ENCODE measurements around the gene HIP1. TPM values are rescaled to one million over a fixed set of nuclear protein-coding genes. Genes with fewer than 3 reads are reported as not detected.

Gene HIP1
- total RNA-seq, 1 donor from 2014 or later = 65.5 TPM

- no peak for TF ChIP-seq CTCF (IDR thresholded peaks at IDR 0.05; ENCODE audit: partially characterized antibody, unreplicated experiment)
- Mint-ChIP-seq H3K4me1 (ENCODE audit: low read depth, unreplicated experiment) (peaks cover 3% of the 10 kb centered on the region), H3K9me3 (ENCODE audit: unreplicated experiment) (peaks cover 4% of the 10 kb centered on the region), H3K36me3 (ENCODE audit: unreplicated experiment) (no peaks in the 10 kb centered on the region), H3K27me3 (ENCODE audit: unreplicated experiment) (no peaks in the 10 kb centered on the region), H3K4me3 (ENCODE audit: unreplicated experiment) (no peak overlapping the region), H3K27ac (ENCODE audit: unreplicated experiment) (no peak overlapping the region)
- DNase-seq = no peak
Observed at GRCh38 chr7:75655536-75655935, 83.2 kb downstream of the HIP1 start.

GRCh38 chr7:75654855-75655254, 83.9 kb downstream of the HIP1 start:
- no peaks in the 10 kb centered on the region for H3K27me3 Mint-ChIP-seq (ENCODE audit: unreplicated experiment)
- no peak for TF ChIP-seq CTCF (IDR thresholded peaks at IDR 0.05; ENCODE audit: partially characterized antibody, unreplicated experiment)
- H3K9me3 Mint-ChIP-seq (ENCODE audit: unreplicated experiment) = peaks cover 1% of the 10 kb centered on the region
- H3K27ac Mint-ChIP-seq (ENCODE audit: unreplicated experiment) = no peak overlapping the region
- no peak for DNase-seq
- H3K4me1 Mint-ChIP-seq (ENCODE audit: low read depth, unreplicated experiment) = peaks cover 5% of the 10 kb centered on the region
- H3K36me3 Mint-ChIP-seq (ENCODE audit: unreplicated experiment) = no peaks in the 10 kb centered on the region
- no peak overlapping the region for H3K4me3 Mint-ChIP-seq (ENCODE audit: unreplicated experiment)

GRCh38 chr7:75653651-75654050, 85.1 kb downstream of the HIP1 start:
- H3K4me1 Mint-ChIP-seq (ENCODE audit: low read depth, unreplicated experiment) = peaks cover 7% of the 10 kb centered on the region
- H3K27ac Mint-ChIP-seq (ENCODE audit: unreplicated experiment) = no peak overlapping the region
- no peak for DNase-seq
- no peaks in the 10 kb centered on the region for H3K36me3 Mint-ChIP-seq (ENCODE audit: unreplicated experiment)
- peaks cover under 1% of the 10 kb centered on the region for H3K27me3 Mint-ChIP-seq (ENCODE audit: unreplicated experiment)
- no peak overlapping the region for H3K4me3 Mint-ChIP-seq (ENCODE audit: unreplicated experiment)
- no peak for TF ChIP-seq CTCF (IDR thresholded peaks at IDR 0.05; ENCODE audit: partially characterized antibody, unreplicated experiment)
- H3K9me3 Mint-ChIP-seq (ENCODE audit: unreplicated experiment) = peaks cover 1% of the 10 kb centered on the region

GRCh38 chr7:75652788-75653187, 86.0 kb downstream of the HIP1 start:
- Mint-ChIP-seq H3K4me1 (ENCODE audit: low read depth, unreplicated experiment) (peaks cover 7% of the 10 kb centered on the region), H3K36me3 (ENCODE audit: unreplicated experiment) (no peaks in the 10 kb centered on the region), H3K9me3 (ENCODE audit: unreplicated experiment) (peaks cover 8% of the 10 kb centered on the region), H3K27me3 (ENCODE audit: unreplicated experiment) (peaks cover 8% of the 10 kb centered on the region), H3K4me3 (ENCODE audit: unreplicated experiment) (no peak overlapping the region), H3K27ac (ENCODE audit: unreplicated experiment) (no peak overlapping the region)
- DNase-seq = no peak
- TF ChIP-seq CTCF (IDR thresholded peaks at IDR 0.05; ENCODE audit: partially characterized antibody, unreplicated experiment) = no peak

- no peaks in the 10 kb centered on the region for H3K36me3 Mint-ChIP-seq (ENCODE audit: unreplicated experiment)
- peaks cover 15% of the 10 kb centered on the region for H3K27me3 Mint-ChIP-seq (ENCODE audit: unreplicated experiment)
- H3K27ac Mint-ChIP-seq (ENCODE audit: unreplicated experiment) = peak overlapping the region; percentile 81
- peaks cover 18% of the 10 kb centered on the region for H3K9me3 Mint-ChIP-seq (ENCODE audit: unreplicated experiment)
- no peak for DNase-seq
- peaks cover 11% of the 10 kb centered on the region for H3K4me1 Mint-ChIP-seq (ENCODE audit: low read depth, unreplicated experiment)
- peak overlapping the region; percentile 20 for H3K4me3 Mint-ChIP-seq (ENCODE audit: unreplicated experiment)
- no peak for TF ChIP-seq CTCF (IDR thresholded peaks at IDR 0.05; ENCODE audit: partially characterized antibody, unreplicated experiment)
Observed at GRCh38 chr7:75650681-75651080, 88.1 kb downstream of the HIP1 start.

Measured in glutamatergic neuron (in vitro differentiated cells).